GM23338 (cell line): ENCODE results near the gene DGKD. TPM values are rescaled to one million over a fixed set of nuclear protein-coding genes. Genes with fewer than 3 reads are reported as not detected.

Experiments
- ATAC-seq: fragments of 200-7000 bp; cut with Tn5 transposase; 3 replicates; pipeline ENCODE4 v1.9.1; 2020
- DNase-seq: peaks from one replicate; pipeline ENCODE4 v3.0.0-alpha.2; 2015; ENCODE audit warnings: low spot score
- H2AFZ ChIP-seq: fragments of 200-600 bp; sonication (generic); 2 replicates; pipeline ENCODE4 v1.8.0; 2016; ENCODE audit warnings: antibody characterized with exemption, mild to moderate bottlenecking, moderate library complexity
- H3F3A ChIP-seq: fragments of 200-600 bp; sonication (generic); replicated peaks from 2 replicates; pipeline ENCODE4 v1.8.0; 2017; ENCODE audit warnings: antibody characterized with exemption, mixed run types, low read depth
- H3K27ac ChIP-seq: fragments of 200-600 bp; sonication (generic); 2 replicates; pipeline ENCODE4 v1.6.1; 2016; ENCODE audit warnings: low read depth
- H3K27me3 ChIP-seq: fragments of 200-600 bp; sonication (generic); 2 replicates; pipeline ENCODE4 v1.8.0; 2016; ENCODE audit warnings: mild to moderate bottlenecking, mixed run types, moderate library complexity; ENCODE audit not compliant: insufficient read depth
- H3K36me3 ChIP-seq: fragments of 200-600 bp; sonication (generic); 2 replicates; pipeline ENCODE4 v1.8.0; 2016; ENCODE audit warnings: mild to moderate bottlenecking; ENCODE audit not compliant: insufficient read depth
- H3K4me1 ChIP-seq: fragments of 200-600 bp; sonication (generic); 2 replicates; pipeline ENCODE4 v1.8.0; 2016; ENCODE audit warnings: mild to moderate bottlenecking, moderate library complexity; ENCODE audit not compliant: insufficient read depth
- H3K4me2 ChIP-seq: fragments of 200-600 bp; sonication (generic); 2 replicates; pipeline ENCODE4 v1.7.1; 2017; ENCODE audit warnings: mixed run types
- H3K4me3 ChIP-seq: fragments of 200-600 bp; sonication (generic); 2 replicates; pipeline ENCODE4 v1.6.1; 2016; ENCODE audit warnings: mixed run types
- H3K79me2 ChIP-seq: fragments of 200-600 bp; sonication (generic); replicated peaks from 2 replicates; pipeline ENCODE4 v1.8.0; 2017; ENCODE audit warnings: mild to moderate bottlenecking; ENCODE audit not compliant: insufficient read depth
- H3K9me2 ChIP-seq: fragments of 200-600 bp; sonication (generic); 2 replicates; pipeline ENCODE4 v1.8.0; 2017; ENCODE audit not compliant: insufficient read depth
- H4K20me1 ChIP-seq: fragments of 200-600 bp; sonication (generic); replicated peaks from 2 replicates; pipeline ENCODE4 v1.8.0; 2017; ENCODE audit warnings: mild to moderate bottlenecking; ENCODE audit not compliant: insufficient read depth
- H3K27ac Mint-ChIP-seq: 2 replicates; pipeline ENCODE4 v1.8.0; 2020; ENCODE audit warnings: inconsistent platforms, mild to moderate bottlenecking, moderate library complexity, mixed read lengths
- H3K27me3 Mint-ChIP-seq: 3 replicates; pipeline ENCODE4 v1.8.0; 2022; ENCODE audit warnings: low read depth, mild to moderate bottlenecking, moderate library complexity, mixed read lengths, inconsistent platforms; ENCODE audit not compliant: insufficient read depth, poor library complexity
- H3K36me3 Mint-ChIP-seq: 3 replicates; pipeline ENCODE4 v1.8.0; 2021; ENCODE audit warnings: low read depth, mild to moderate bottlenecking, inconsistent platforms, moderate library complexity, mixed read lengths
- H3K4me1 Mint-ChIP-seq: 3 replicates; pipeline ENCODE4 v1.8.0; 2020; ENCODE audit warnings: mild to moderate bottlenecking, inconsistent platforms, mixed read lengths
- H3K4me3 Mint-ChIP-seq: 3 replicates; pipeline ENCODE4 v1.8.0; 2021; ENCODE audit warnings: moderate library complexity, mild to moderate bottlenecking, inconsistent platforms, mixed read lengths
- H3K9me3 Mint-ChIP-seq: 3 replicates; pipeline ENCODE4 v1.8.0; 2020; ENCODE audit warnings: moderate library complexity, mild to moderate bottlenecking, inconsistent platforms, mixed read lengths
- CREB1 ChIP-seq: fragments of 250-450 bp; sonication (Bioruptor Pico); IDR thresholded peaks from 2 replicates; pipeline ENCODE4 v1.5.0; 2020; ENCODE audit warnings: low read depth, mild to moderate bottlenecking, moderate library complexity
- EZH2 ChIP-seq: fragments of 200-600 bp; sonication (generic); IDR thresholded peaks from one replicate; pipeline ENCODE4 v1.8.0; 2017; ENCODE audit warnings: antibody characterized with exemption, mild to moderate bottlenecking, low read depth; ENCODE audit not compliant: unreplicated experiment
- EZH2phosphoT487 ChIP-seq: fragments of 200-600 bp; sonication (generic); IDR thresholded peaks from one replicate; pipeline ENCODE4 v1.8.1; 2018; ENCODE audit warnings: antibody characterized with exemption; ENCODE audit not compliant: unreplicated experiment
- JUNB ChIP-seq: IDR thresholded peaks from one replicate; pipeline ENCODE4 v1.6.1; 2016; ENCODE audit warnings: antibody characterized with exemption; ENCODE audit not compliant: unreplicated experiment
- NANOG ChIP-seq: IDR thresholded peaks from 2 replicates; pipeline ENCODE4 v1.6.1; 2016; ENCODE audit warnings: antibody characterized with exemption, borderline replicate concordance
- STAT1 ChIP-seq: IDR thresholded peaks from one replicate; pipeline ENCODE4 v1.6.1; 2016; ENCODE audit warnings: antibody characterized with exemption; ENCODE audit not compliant: unreplicated experiment
- ZNF114 ChIP-seq: fragments of 250-450 bp; sonication (Bioruptor Pico); IDR thresholded peaks from 2 replicates; pipeline ENCODE4 v1.5.0; 2020; ENCODE audit warnings: mild to moderate bottlenecking, moderate library complexity
- ZNF331 ChIP-seq: fragments of 250-450 bp; sonication (Bioruptor Pico); IDR thresholded peaks from 2 replicates; pipeline ENCODE4 v1.5.0; 2020; ENCODE audit warnings: low read depth, mild to moderate bottlenecking, moderate library complexity
- polyA plus RNA-seq: library from polyadenylated mRNA; unstranded; fragments of >200 nt; fragmentation: Nextera tagmentation; extraction: Ambion mirVana; gene quantifications from 2 replicates; pipeline ENCODE4 v1.2.1, GENCODE V29; 2016
- total RNA-seq: library from RNA; depleted of rRNA; stranded (reverse); fragments of >200 nt; shearing (Covaris generic); gene quantifications from 2 replicates; pipeline ENCODE4 v1.2.3, GENCODE V29; 2014
- TF ChIP-seq, protein P1 (sequence below): IDR thresholded peaks from one replicate; pipeline ENCODE4 v1.6.1; 2018; ENCODE audit warnings: antibody characterized with exemption; ENCODE audit not compliant: unreplicated experiment
- TF ChIP-seq, protein P2 (sequence below), 2 experiments: fragments of 200-600 bp in 1 of 2; sonication (generic) in 1 of 2; conservative IDR thresholded peaks; 2 replicates each; pipeline versions ENCODE4 v1.5.1 to v1.6.1; 2016 to 2017; ENCODE audit warnings: antibody characterized with exemption in 2 of 2, low read depth in 2 of 2, mild to moderate bottlenecking in 2 of 2, moderate library complexity in 1 of 2
- TF ChIP-seq, protein P3 (sequence below): IDR thresholded peaks from 2 replicates; pipeline ENCODE4 v1.6.1; 2016; ENCODE audit warnings: antibody characterized with exemption

DGKD gene
- total and polyA plus RNA-seq, 2 experiments from 2014 or later, result 11.1 to 23.4 TPM

GRCh38 chr2:233451950-233452349 lies 97.7 kb downstream of the DGKD start (continued):
- TF ChIP-seq CREB1 (CRISPR knock-in tag) (no peak), STAT1 (no peak), EZH2phosphoT487 (no peak), ZNF331 (no peak), EZH2 (no peak), JUNB (no peak), ZNF114 (no peak)
- TF ChIP-seq, protein P1, sequence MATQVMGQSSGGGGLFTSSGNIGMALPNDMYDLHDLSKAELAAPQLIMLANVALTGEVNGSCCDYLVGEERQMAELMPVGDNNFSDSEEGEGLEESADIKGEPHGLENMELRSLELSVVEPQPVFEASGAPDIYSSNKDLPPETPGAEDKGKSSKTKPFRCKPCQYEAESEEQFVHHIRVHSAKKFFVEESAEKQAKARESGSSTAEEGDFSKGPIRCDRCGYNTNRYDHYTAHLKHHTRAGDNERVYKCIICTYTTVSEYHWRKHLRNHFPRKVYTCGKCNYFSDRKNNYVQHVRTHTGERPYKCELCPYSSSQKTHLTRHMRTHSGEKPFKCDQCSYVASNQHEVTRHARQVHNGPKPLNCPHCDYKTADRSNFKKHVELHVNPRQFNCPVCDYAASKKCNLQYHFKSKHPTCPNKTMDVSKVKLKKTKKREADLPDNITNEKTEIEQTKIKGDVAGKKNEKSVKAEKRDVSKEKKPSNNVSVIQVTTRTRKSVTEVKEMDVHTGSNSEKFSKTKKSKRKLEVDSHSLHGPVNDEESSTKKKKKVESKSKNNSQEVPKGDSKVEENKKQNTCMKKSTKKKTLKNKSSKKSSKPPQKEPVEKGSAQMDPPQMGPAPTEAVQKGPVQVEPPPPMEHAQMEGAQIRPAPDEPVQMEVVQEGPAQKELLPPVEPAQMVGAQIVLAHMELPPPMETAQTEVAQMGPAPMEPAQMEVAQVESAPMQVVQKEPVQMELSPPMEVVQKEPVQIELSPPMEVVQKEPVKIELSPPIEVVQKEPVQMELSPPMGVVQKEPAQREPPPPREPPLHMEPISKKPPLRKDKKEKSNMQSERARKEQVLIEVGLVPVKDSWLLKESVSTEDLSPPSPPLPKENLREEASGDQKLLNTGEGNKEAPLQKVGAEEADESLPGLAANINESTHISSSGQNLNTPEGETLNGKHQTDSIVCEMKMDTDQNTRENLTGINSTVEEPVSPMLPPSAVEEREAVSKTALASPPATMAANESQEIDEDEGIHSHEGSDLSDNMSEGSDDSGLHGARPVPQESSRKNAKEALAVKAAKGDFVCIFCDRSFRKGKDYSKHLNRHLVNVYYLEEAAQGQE, result no peak
- TF ChIP-seq, protein P2, sequence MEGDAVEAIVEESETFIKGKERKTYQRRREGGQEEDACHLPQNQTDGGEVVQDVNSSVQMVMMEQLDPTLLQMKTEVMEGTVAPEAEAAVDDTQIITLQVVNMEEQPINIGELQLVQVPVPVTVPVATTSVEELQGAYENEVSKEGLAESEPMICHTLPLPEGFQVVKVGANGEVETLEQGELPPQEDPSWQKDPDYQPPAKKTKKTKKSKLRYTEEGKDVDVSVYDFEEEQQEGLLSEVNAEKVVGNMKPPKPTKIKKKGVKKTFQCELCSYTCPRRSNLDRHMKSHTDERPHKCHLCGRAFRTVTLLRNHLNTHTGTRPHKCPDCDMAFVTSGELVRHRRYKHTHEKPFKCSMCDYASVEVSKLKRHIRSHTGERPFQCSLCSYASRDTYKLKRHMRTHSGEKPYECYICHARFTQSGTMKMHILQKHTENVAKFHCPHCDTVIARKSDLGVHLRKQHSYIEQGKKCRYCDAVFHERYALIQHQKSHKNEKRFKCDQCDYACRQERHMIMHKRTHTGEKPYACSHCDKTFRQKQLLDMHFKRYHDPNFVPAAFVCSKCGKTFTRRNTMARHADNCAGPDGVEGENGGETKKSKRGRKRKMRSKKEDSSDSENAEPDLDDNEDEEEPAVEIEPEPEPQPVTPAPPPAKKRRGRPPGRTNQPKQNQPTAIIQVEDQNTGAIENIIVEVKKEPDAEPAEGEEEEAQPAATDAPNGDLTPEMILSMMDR (conservative IDR thresholded peaks at IDR 0.05; ENCODE audit: low read depth in 2 of 2), result no peak
- TF ChIP-seq, protein P3, sequence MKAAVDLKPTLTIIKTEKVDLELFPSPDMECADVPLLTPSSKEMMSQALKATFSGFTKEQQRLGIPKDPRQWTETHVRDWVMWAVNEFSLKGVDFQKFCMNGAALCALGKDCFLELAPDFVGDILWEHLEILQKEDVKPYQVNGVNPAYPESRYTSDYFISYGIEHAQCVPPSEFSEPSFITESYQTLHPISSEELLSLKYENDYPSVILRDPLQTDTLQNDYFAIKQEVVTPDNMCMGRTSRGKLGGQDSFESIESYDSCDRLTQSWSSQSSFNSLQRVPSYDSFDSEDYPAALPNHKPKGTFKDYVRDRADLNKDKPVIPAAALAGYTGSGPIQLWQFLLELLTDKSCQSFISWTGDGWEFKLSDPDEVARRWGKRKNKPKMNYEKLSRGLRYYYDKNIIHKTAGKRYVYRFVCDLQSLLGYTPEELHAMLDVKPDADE, result no peak

GRCh38 chr2:233453111-233453915 lies 99.0 kb downstream of the DGKD start:
- Mint-ChIP-seq H3K4me1 (peaks cover 6% of the 10 kb centered on the region), H3K4me3 (no peak overlapping the region; the same call in 2 of the 3 replicates), H3K9me3 (peaks cover 2% of the 10 kb centered on the region; the same call in 2 of the 3 replicates), H3K27me3 (peaks cover 15% of the 10 kb centered on the region), H3K27ac (no peak overlapping the region; the same call in 1 of the 2 replicates), H3K36me3 (peaks cover 34% of the 10 kb centered on the region)
- Histone ChIP-seq H3K79me2 (no peaks in the 10 kb centered on the region), H3F3A (no peaks in the 10 kb centered on the region), H3K27me3 (no peaks in the 10 kb centered on the region), H3K4me2 (no peak overlapping the region), H3K4me1 (no peaks in the 10 kb centered on the region), H3K27ac (no peak overlapping the region), H4K20me1 (no peaks in the 10 kb centered on the region), H3K9me2 (no peaks in the 10 kb centered on the region), H3K4me3 (no peak overlapping the region), H2AFZ (no peak overlapping the region), H3K36me3 (peaks cover 9% of the 10 kb centered on the region; the same call in 1 of the 2 replicates)
- ATAC-seq (no peak), DNase-seq (no peak)
- TF ChIP-seq, protein P3, result no peak
- TF ChIP-seq ZNF331 (no peak), NANOG (no peak), ZNF114 (no peak), EZH2phosphoT487 (no peak), JUNB (no peak), CREB1 (CRISPR knock-in tag) (no peak), EZH2 (no peak), STAT1 (no peak)
- TF ChIP-seq, protein P2 (conservative IDR thresholded peaks at IDR 0.05; ENCODE audit: low read depth in 2 of 2), result no peak
